Osteocyte (in vitro differentiated cells): ENCODE data around the gene B4GALT5. TPM values are rescaled to one million over a fixed set of nuclear protein-coding genes. Genes with fewer than 3 reads are reported as not detected.

Experiments used
- DNase-seq: peaks from one replicate; pipeline ENCODE4 v3.0.0; 2021; ENCODE audit warnings: mixed read lengths; ENCODE audit not compliant: unreplicated experiment; ENCODE audit errors: extremely low spot score
- H3K27ac Mint-ChIP-seq: one replicate; pipeline ENCODE4 v1.8.0; 2021; ENCODE audit warnings: mild to moderate bottlenecking, mixed read lengths; ENCODE audit not compliant: unreplicated experiment
- H3K27me3 Mint-ChIP-seq: one replicate; pipeline ENCODE4 v1.8.0; 2021; ENCODE audit warnings: mixed read lengths; ENCODE audit not compliant: unreplicated experiment
- H3K36me3 Mint-ChIP-seq: one replicate; pipeline ENCODE4 v1.8.0; 2021; ENCODE audit warnings: mixed read lengths; ENCODE audit not compliant: unreplicated experiment
- H3K4me1 Mint-ChIP-seq: one replicate; pipeline ENCODE4 v1.8.0; 2021; ENCODE audit warnings: mixed read lengths; ENCODE audit not compliant: unreplicated experiment
- H3K4me3 Mint-ChIP-seq: one replicate; pipeline ENCODE4 v1.8.0; 2021; ENCODE audit warnings: mild to moderate bottlenecking, moderate library complexity, mixed read lengths; ENCODE audit not compliant: unreplicated experiment
- H3K9me3 Mint-ChIP-seq: one replicate; pipeline ENCODE4 v1.8.0; 2021; ENCODE audit warnings: mixed read lengths; ENCODE audit not compliant: unreplicated experiment
- CTCF ChIP-seq: fragments of 200-600 bp; sonication (generic); IDR thresholded peaks from 2 replicates; pipeline ENCODE4 v1.5.0; 2021; ENCODE audit warnings: antibody characterized with exemption, mild to moderate bottlenecking, moderate library complexity
- total RNA-seq: library from RNA; stranded (reverse); gene quantifications from 2 replicates; pipeline ENCODE4 v1.2.1, GENCODE V29; 2021

Gene B4GALT5
- total RNA-seq, 1 donor from 2014 or later = 45.4 TPM

- TF ChIP-seq CTCF = no peak
- Mint-ChIP-seq H3K4me1 (peaks cover 90% of the 10 kb centered on the region), H3K36me3 (no peaks in the 10 kb centered on the region), H3K27ac (peak overlapping the region; percentile 65), H3K27me3 (no peaks in the 10 kb centered on the region), H3K9me3 (peaks cover 4% of the 10 kb centered on the region), H3K4me3 (no peak overlapping the region)
- no peak for DNase-seq
Measured at GRCh38 chr20:49583343-49583668, 130.4 kb downstream of the B4GALT5 start.

Other genes starting within 250 kb of the B4GALT5 start
- gene KCNB1, start 231.2 kb downstream of the B4GALT5 start, total RNA-seq = 21.3 and 24.6 TPM in 2 replicates
- 67.6 and 72.1 TPM in 2 replicates for gene PTGIS, start 145.7 kb downstream of the B4GALT5 start, total RNA-seq
- 9.7 and 10.9 TPM in 2 replicates for gene SLC9A8, start 99.0 kb upstream of the B4GALT5 start, total RNA-seq
- 6.6 and 7.1 TPM in 2 replicates for gene SPATA2, start 201.7 kb upstream of the B4GALT5 start, total RNA-seq
- 64.9 and 65.1 TPM in 2 replicates for gene RNF114, start 222.5 kb upstream of the B4GALT5 start, total RNA-seq